Peyer's patch (tissue), 4 donors: ENCODE data around the gene ZC3H7B. TPM values are rescaled to one million over a fixed set of nuclear protein-coding genes. Genes with fewer than 3 reads are reported as not detected.
"Not testable (repeated sequence)": the region's sequence is repeated elsewhere in the genome, so short reads cannot be mapped to it uniquely, and the experiment has no call there.

ENCODE experiments used
- DNase-seq, 3 donors: peaks; one replicate each; pipeline ENCODE4 v3.0.0-alpha.2; 2017 to 2019
- H3K27ac ChIP-seq, 4 donors: fragments of 200-600 bp; sonication (generic); one replicate each; pipeline ENCODE4 v1.5.1; 2016 to 2019
- H3K27me3 ChIP-seq, 2 donors: fragments of 200-600 bp; sonication (generic); one replicate each; pipeline ENCODE4 v1.5.1; 2019
- H3K36me3 ChIP-seq, 3 donors: fragments of 200-600 bp; sonication (generic); one replicate each; pipeline ENCODE4 v1.5.1; 2016 to 2019
- H3K4me1 ChIP-seq, 4 donors: fragments of 200-600 bp; sonication (generic); one replicate each; pipeline ENCODE4 v1.5.1; 2016 to 2019
- H3K4me3 ChIP-seq, 4 donors: fragments of 200-600 bp; sonication (generic); 1 replicate in 3 of 4; 2 replicates in 1 of 4; pipeline ENCODE4 v1.5.1; 2016 to 2019; ENCODE audit warnings: mild to moderate bottlenecking in 1 of 4
- H3K9me3 ChIP-seq, 4 donors: fragments of 200-600 bp; sonication (generic); one replicate each; pipeline ENCODE4 v1.5.1; 2016 to 2019; ENCODE audit warnings: mild to moderate bottlenecking in 1 of 4
- POLR2A ChIP-seq, 2 donors: fragments of 450-650 bp; IDR thresholded peaks; one replicate each; pipeline ENCODE4 v1.5.1; 2017; ENCODE audit warnings: antibody characterized with exemption in 2 of 2, mild to moderate bottlenecking in 2 of 2, moderate library complexity in 2 of 2
- total RNA-seq, 4 donors: library from RNA; depleted of rRNA; stranded (reverse); fragments of >200 nt; gene quantifications; one replicate each; pipeline ENCODE4 v1.1.0, GENCODE V29; 2016
- TF ChIP-seq, protein P1 (sequence below), 6 experiments: fragments of 450-650 bp in 4 of 6; fragments of 200-600 bp in 2 of 6; sonication (generic) in 1 of 6; IDR thresholded peaks; one replicate each; pipeline ENCODE4 v1.5.1; 2017 to 2019; ENCODE audit warnings: antibody characterized with exemption in 6 of 6, mild to moderate bottlenecking in 3 of 6, moderate library complexity in 1 of 6

ZC3H7B gene
- total RNA-seq, 4 donors from 2014 or later: 39.9 to 65.1 (median 60.0) TPM

DNA sequence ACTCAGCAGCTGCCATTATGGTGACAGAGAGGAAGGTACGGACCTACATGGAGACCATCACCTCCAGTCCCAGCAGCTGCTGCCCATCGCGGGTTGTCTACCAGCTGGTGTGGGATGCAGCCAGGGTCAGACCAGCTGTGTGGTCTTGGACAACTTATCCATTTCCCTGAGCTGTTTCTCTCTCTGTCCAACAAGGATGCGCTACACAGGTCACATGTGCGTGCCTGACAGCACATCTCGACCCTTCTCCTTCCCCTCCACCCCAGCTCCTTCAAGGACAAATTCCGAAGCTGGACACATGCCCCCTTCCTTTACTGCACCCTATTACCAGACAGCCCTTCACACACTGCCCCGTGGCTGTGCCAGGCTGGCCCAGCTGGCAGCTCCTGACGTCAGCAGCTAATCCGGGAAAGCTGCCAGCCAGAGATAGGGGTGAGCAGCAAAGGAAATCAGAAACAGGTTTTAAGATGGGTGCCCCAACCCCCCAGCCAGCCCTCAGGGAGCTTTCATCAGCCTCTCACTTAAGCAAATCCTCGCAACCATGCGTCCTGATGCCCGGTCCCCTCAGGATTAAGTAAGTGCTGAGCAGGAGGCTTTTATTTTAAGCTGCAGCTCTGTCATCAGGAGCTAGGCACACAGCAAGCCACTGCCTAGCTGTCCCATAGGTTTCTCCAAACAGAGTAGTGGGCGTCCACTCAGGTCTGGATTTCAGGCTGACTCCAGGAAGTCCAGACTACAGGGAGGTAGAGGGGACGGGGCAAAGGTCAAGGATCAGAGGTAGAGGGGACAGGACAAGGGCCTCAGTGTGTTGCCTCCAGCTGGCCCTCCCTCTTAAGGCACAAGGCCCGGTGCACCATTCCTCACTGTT lies 100.7 kb downstream of the ZC3H7B start:
- Histone ChIP-seq H3K36me3 (peaks cover 0 to 23% (median 0%) of the 10 kb centered on the region in 3 donors), H3K4me1 (peaks cover 0 to 21% (median 4%) of the 10 kb centered on the region in 4 donors), H3K27me3 (no peaks in the 10 kb centered on the region), H3K27ac (peak overlapping the region in 3 of 4 donors; percentile 5 to 59 (median 58)), H3K9me3 (no peaks in the 10 kb centered on the region), H3K4me3 (no peak overlapping the region)
- peak in 2 of 3 donors; percentile 82 to 85 for DNase-seq
- TF ChIP-seq POLR2A (IDR thresholded peaks at IDR 0.05): peak in 1 of 2 donors; percentile 9
- TF ChIP-seq, protein P1, sequence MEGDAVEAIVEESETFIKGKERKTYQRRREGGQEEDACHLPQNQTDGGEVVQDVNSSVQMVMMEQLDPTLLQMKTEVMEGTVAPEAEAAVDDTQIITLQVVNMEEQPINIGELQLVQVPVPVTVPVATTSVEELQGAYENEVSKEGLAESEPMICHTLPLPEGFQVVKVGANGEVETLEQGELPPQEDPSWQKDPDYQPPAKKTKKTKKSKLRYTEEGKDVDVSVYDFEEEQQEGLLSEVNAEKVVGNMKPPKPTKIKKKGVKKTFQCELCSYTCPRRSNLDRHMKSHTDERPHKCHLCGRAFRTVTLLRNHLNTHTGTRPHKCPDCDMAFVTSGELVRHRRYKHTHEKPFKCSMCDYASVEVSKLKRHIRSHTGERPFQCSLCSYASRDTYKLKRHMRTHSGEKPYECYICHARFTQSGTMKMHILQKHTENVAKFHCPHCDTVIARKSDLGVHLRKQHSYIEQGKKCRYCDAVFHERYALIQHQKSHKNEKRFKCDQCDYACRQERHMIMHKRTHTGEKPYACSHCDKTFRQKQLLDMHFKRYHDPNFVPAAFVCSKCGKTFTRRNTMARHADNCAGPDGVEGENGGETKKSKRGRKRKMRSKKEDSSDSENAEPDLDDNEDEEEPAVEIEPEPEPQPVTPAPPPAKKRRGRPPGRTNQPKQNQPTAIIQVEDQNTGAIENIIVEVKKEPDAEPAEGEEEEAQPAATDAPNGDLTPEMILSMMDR (IDR thresholded peaks at IDR 0.05): no peak

DNA sequence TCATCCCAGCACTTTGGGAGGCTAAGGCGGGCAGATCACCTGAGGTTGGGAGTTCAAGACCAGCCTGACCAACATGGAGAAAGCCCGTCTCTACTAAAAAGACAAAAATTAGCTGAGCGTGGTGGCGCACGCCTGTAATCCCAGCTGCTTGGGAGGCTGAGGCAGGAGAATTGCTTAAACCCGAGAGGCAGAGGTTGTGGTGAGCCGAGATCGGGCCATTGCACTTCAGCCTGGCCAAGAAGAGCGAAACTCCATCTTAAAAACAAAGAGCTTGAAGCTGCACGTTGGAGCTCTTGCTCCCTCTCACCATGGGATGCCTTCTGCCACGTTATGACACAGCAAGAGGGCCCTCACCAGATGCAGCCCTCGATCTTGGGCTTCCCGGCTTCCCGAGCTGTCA lies 101.5 kb downstream of the ZC3H7B start:
- peaks cover 0 to 15% (median 0%) of the 10 kb centered on the region in 3 donors for H3K36me3 ChIP-seq
- DNase-seq, H3K9me3 ChIP-seq, H3K27me3 ChIP-seq, H3K4me3 ChIP-seq: not testable (repeated sequence)
- peaks cover 0 to 18% (median 4%) of the 10 kb centered on the region in 4 donors for H3K4me1 ChIP-seq
- H3K27ac ChIP-seq: peak overlapping the region in 2 of 4 donors; percentile 58 to 59

DNA sequence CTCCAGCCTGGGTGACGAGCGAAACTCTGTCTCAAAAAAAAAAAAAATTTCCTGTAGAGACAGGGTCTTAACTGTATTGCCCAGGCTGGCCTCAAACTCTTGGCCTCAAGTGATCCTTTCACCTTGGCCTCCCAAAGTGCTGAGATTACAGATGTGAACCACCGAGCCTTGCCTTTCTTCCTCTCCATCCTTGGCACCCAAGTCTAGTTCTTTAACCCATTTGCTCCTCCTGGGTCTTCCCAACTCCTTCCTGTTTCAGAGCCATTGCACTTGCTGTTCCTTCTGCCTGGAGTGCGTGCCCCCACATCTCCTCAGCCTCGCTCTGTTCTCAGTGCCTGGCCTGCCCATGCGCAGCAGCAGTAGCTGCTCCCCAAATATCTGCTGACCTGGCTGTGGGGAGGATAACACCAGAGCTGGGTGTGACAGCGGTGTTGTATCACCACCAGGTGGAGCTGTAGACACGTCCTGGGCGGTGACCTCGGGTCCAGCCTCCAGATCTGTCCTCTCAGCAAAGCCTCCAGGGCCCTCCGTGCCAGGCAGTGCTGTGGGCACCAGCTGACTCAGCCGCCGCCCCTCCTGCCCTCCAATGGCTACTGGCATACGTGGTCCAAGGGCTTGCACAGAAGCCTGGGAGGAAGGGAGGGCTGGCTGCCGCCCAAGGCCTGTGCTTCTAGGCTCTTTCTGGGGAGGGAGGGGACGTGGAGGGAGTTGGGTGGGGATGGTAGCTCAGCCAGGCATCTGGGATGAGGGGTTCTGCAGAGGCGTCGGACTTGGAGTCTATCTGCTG lies 102.4 kb downstream of the ZC3H7B start:
- DNase-seq: peak; percentile 64 to 92 (median 87)
- Histone ChIP-seq H3K9me3 (no peaks in the 10 kb centered on the region), H3K36me3 (peaks cover 0 to 6% (median 0%) of the 10 kb centered on the region in 3 donors), H3K27ac (no peak overlapping the region), H3K4me3 (peak overlapping the region in 1 of 4 donors; percentile 1), H3K4me1 (peaks cover 0 to 18% (median 4%) of the 10 kb centered on the region in 4 donors), H3K27me3 (no peaks in the 10 kb centered on the region)
- no peak for TF ChIP-seq POLR2A (IDR thresholded peaks at IDR 0.05)
- TF ChIP-seq, protein P1 (IDR thresholded peaks at IDR 0.05): peak; percentile 91 to 98 (median 96)

DNA sequence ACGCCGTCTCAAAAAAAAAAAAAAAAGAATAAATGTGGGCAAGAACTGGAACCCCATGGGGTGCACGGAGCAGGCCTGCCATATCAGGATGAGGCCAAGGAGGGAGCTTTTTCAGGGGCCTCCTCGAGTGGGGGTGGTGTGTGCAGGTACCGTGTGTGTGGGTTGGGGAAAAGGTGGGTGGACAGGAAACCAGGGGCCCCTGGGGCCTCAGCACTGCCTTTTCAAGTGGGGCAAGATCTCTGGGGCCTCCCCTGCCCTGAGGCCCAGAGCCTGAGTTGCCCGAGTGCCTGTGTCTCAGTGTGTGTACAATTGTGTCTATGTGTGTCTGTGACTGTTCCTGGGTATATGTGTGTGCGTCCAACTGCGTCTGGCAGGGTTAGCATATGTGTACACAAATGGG lies 104.3 kb downstream of the ZC3H7B start:
- no peaks in the 10 kb centered on the region for H3K36me3 ChIP-seq
- no peak for DNase-seq
- H3K27ac ChIP-seq: peak overlapping the region in 1 of 4 donors; percentile 13
- H3K4me3 ChIP-seq: no peak overlapping the region
- TF ChIP-seq, protein P1 (IDR thresholded peaks at IDR 0.05): no peak
- TF ChIP-seq POLR2A (IDR thresholded peaks at IDR 0.05): no peak
- no peaks in the 10 kb centered on the region for H3K9me3 ChIP-seq
- H3K4me1 ChIP-seq: peaks cover 0 to 18% (median 4%) of the 10 kb centered on the region in 4 donors
- H3K27me3 ChIP-seq: no peaks in the 10 kb centered on the region

DNA sequence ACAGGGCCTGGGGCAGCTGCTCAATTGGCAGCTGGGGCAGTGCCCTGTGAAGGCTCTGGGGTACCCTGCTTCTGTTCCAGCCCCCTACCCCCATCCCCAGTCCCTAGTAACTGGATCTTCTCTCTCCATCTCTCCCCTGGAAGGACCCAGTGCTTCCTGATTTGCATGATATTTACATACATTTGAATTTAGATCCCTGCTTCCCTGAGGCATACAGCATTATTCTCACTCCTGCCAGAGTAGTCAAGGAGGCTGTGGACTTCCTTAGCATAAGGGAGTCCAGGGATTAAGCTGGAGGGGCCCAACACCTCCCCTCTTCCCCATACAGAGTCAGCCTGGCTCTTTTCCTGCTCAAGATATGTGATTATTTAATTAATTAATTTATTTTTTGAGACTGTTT lies 105.1 kb downstream of the ZC3H7B start:
- DNase-seq: no peak
- Histone ChIP-seq H3K27ac (no peak overlapping the region), H3K36me3 (no peaks in the 10 kb centered on the region), H3K4me1 (peaks cover 0 to 18% (median 5%) of the 10 kb centered on the region in 4 donors), H3K27me3 (no peaks in the 10 kb centered on the region), H3K9me3 (no peaks in the 10 kb centered on the region), H3K4me3 (no peak overlapping the region)
- TF ChIP-seq, protein P1 (IDR thresholded peaks at IDR 0.05): no peak
- no peak for TF ChIP-seq POLR2A (IDR thresholded peaks at IDR 0.05)
